Smooth muscle cell of trachea (primary cell): Measurements from ENCODE around the gene CXXC4. TPM values are rescaled to one million over a fixed set of nuclear protein-coding genes. Genes with fewer than 3 reads are reported as not detected.

ENCODE experiments used
- total RNA-seq: library from RNA; depleted of rRNA; stranded (reverse); fragments of >200 nt; gene quantifications from 2 replicates; pipeline ENCODE4 v1.2.1, GENCODE V29; 2014

CXXC4 gene
- not detected in 2 replicates for total RNA-seq

DNA sequence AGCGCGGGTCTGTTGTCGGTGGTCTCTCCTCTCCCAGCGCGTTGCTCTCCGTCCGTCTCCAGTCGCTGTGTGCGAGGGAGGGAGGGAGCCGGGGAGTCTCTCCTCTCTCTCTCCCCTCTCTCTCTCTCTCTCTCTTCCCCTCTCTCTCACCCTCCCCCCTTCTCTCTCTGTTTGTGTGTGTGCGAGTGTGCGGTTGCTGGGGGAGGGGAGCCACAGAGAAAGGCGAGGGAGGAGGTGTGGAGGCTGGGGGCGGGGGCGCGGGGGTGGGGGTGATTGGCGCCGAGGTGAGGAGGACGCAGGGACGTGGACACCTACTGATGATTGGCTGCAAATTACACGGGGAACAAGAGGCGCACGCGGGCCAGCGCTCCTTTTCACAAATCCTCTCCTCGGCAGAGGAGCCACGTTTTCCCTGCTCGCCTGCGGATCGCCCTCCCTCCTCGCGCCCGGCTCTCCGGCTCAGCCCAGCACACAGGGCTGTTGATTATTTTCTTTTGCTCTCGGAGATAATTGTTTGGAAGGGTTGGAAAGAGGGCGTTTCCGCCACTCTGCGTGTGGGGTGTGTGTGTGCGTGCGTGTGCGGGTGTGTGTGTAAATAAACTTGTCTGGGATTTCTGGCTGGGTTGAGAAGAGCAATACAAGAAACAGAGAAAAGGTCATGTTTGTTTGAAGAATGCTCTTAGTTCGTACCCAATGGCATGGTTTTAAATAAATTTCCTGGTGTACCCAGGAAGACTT, at the start of gene CXXC4:
TSS of gene CXXC4 (minus strand) at position 73 of the 738 bp plus-strand sequence. CDS start 3,092 bp downstream, outside the sequence.

